Fibroblast of lung (primary cell): ENCODE data around the gene OR2Z1. TPM values are rescaled to one million over a fixed set of nuclear protein-coding genes. Genes with fewer than 3 reads are reported as not detected.

Experiments
- DNase-seq, 2 donors: peaks; one replicate each; pipeline versions ENCODE4 v3.0.0 to v3.0.0-alpha.2; 2010; ENCODE audit warnings: low read depth in 2 of 2
- H2AFZ ChIP-seq: 2 replicates; pipeline ENCODE4 v1.5.1; 2012; ENCODE audit warnings: low read length, control low read depth, inconsistent platforms
- H3K27ac ChIP-seq: 2 replicates; pipeline ENCODE4 v1.5.1; 2011; ENCODE audit warnings: low read length, control low read depth; ENCODE audit not compliant: insufficient read depth
- H3K27me3 ChIP-seq: 2 replicates; pipeline ENCODE4 v1.5.1; 2011; ENCODE audit warnings: mild to moderate bottlenecking, low read length; ENCODE audit not compliant: control insufficient read depth, insufficient read depth
- H3K36me3 ChIP-seq: 2 replicates; pipeline ENCODE4 v1.5.1; 2011; ENCODE audit warnings: low read length; ENCODE audit not compliant: control insufficient read depth, insufficient read depth
- H3K4me1 ChIP-seq: 2 replicates; pipeline ENCODE4 v1.5.1; 2011; ENCODE audit warnings: low read length; ENCODE audit not compliant: control insufficient read depth, insufficient read depth; ENCODE audit errors: extremely low read depth
- H3K4me2 ChIP-seq: 2 replicates; pipeline ENCODE4 v1.5.1; 2011; ENCODE audit warnings: low read length, control low read depth; ENCODE audit not compliant: insufficient read depth; ENCODE audit errors: extremely low read depth
- H3K4me3 ChIP-seq, 4 experiments: fragments of 200-600 bp in 1 of 4; sonication (generic) in 1 of 4; replicated peaks in 1 of 4; 2 replicates each; pipeline ENCODE4 v1.5.1; 2011 to 2016; ENCODE audit warnings: low read length in 4 of 4, low read depth in 3 of 4, mild to moderate bottlenecking in 3 of 4, control low read depth in 2 of 4, inconsistent platforms in 1 of 4, mixed read lengths in 1 of 4; ENCODE audit not compliant: insufficient read depth in 1 of 4; ENCODE audit errors: control extremely low read depth in 1 of 4
- H3K79me2 ChIP-seq: 2 replicates; pipeline ENCODE4 v1.5.1; 2012; ENCODE audit warnings: mild to moderate bottlenecking, low read length, inconsistent platforms; ENCODE audit not compliant: control insufficient read depth, insufficient read depth
- H3K9ac ChIP-seq: 2 replicates; pipeline ENCODE4 v1.5.1; 2011; ENCODE audit warnings: mild to moderate bottlenecking, low read length, control low read depth; ENCODE audit not compliant: insufficient read depth
- H3K9me3 ChIP-seq: 2 replicates; pipeline ENCODE4 v1.5.1; 2012; ENCODE audit warnings: low read depth, low read length; ENCODE audit not compliant: control insufficient read depth, insufficient read depth
- H4K20me1 ChIP-seq: 2 replicates; pipeline ENCODE4 v1.5.1; 2011; ENCODE audit warnings: low read length; ENCODE audit not compliant: control insufficient read depth, insufficient read depth; ENCODE audit errors: extremely low read depth
- CTCF ChIP-seq, 2 donors: IDR thresholded peaks in 1 of 2; conservative IDR thresholded peaks in 1 of 2; 1 replicate in 1 of 2; 2 replicates in 1 of 2; pipeline ENCODE4 v1.5.1; 2011 to 2012; ENCODE audit warnings: low read length in 2 of 2, control low read depth in 1 of 2, inconsistent platforms in 1 of 2, low read depth in 1 of 2, mild to moderate bottlenecking in 1 of 2
- EZH2 ChIP-seq: IDR thresholded peaks from 2 replicates; pipeline ENCODE4 v1.5.1; 2012; ENCODE audit warnings: low read length, control low read depth, mild to moderate bottlenecking; ENCODE audit errors: missing control alignments
- polyA plus RNA-seq, 2 donors: library from polyadenylated mRNA; depleted of rRNA in 1 of 2; stranded (reverse) in 1 of 2; unstranded in 1 of 2; fragments of >200 nt; gene quantifications; 2 replicates each; pipeline ENCODE4 v1.2.1, GENCODE V29; 2011 to 2012; ENCODE audit warnings: missing spikeins in 1 of 2
- total RNA-seq: library from RNA; depleted of rRNA; stranded (reverse); fragments of >200 nt; gene quantifications from 2 replicates; pipeline ENCODE4 v1.2.1, GENCODE V29; 2014

Gene OR2Z1
- total and polyA plus RNA-seq, 2 donors (not counting 1 experiment from before 2014, with no cell fraction given) = not detected

- Histone ChIP-seq H3K4me2 (no peak overlapping the region), H3K4me1 (no peaks in the 10 kb centered on the region), H4K20me1 (no peaks in the 10 kb centered on the region), H3K4me3 (no peak overlapping the region), H3K27ac (no peak overlapping the region), H3K9me3 (no peaks in the 10 kb centered on the region), H3K27me3 (no peaks in the 10 kb centered on the region), H2AFZ (no peak overlapping the region), H3K36me3 (no peaks in the 10 kb centered on the region), H3K9ac (no peak overlapping the region), H3K79me2 (no peaks in the 10 kb centered on the region)
- no peak for TF ChIP-seq EZH2
- TF ChIP-seq CTCF (conservative IDR thresholded peaks at IDR 0.05 in 1 of 2, IDR thresholded peaks at IDR 0.05 in 1 of 2; ENCODE audit: low read depth in 1 of 2, low read length in 2 of 2) = no peak
- no peak for DNase-seq
Measured at GRCh38 chr19:8695501-8695900, 25.9 kb upstream of the OR2Z1 start.

- Histone ChIP-seq H2AFZ (no peak overlapping the region), H4K20me1 (no peaks in the 10 kb centered on the region), H3K9me3 (no peaks in the 10 kb centered on the region), H3K9ac (no peak overlapping the region), H3K4me1 (no peaks in the 10 kb centered on the region), H3K27me3 (no peaks in the 10 kb centered on the region), H3K27ac (no peak overlapping the region), H3K4me3 (no peak overlapping the region), H3K36me3 (no peaks in the 10 kb centered on the region), H3K79me2 (no peaks in the 10 kb centered on the region), H3K4me2 (no peak overlapping the region)
- TF ChIP-seq CTCF (conservative IDR thresholded peaks at IDR 0.05 in 1 of 2, IDR thresholded peaks at IDR 0.05 in 1 of 2; ENCODE audit: low read depth in 1 of 2, low read length in 2 of 2) = no peak
- TF ChIP-seq EZH2 = no peak
- DNase-seq = no peak
Measured at GRCh38 chr19:8695911-8696310, 25.5 kb upstream of the OR2Z1 start.

- Histone ChIP-seq H3K36me3 (no peaks in the 10 kb centered on the region), H3K27me3 (no peaks in the 10 kb centered on the region), H3K4me3 (no peak overlapping the region), H3K79me2 (no peaks in the 10 kb centered on the region), H3K4me1 (no peaks in the 10 kb centered on the region), H3K4me2 (no peak overlapping the region), H2AFZ (no peak overlapping the region), H3K9me3 (no peaks in the 10 kb centered on the region), H3K9ac (no peak overlapping the region), H4K20me1 (no peaks in the 10 kb centered on the region), H3K27ac (no peak overlapping the region)
- no peak for DNase-seq
- TF ChIP-seq EZH2 (no peak), CTCF (conservative IDR thresholded peaks at IDR 0.05 in 1 of 2, IDR thresholded peaks at IDR 0.05 in 1 of 2; ENCODE audit: low read depth in 1 of 2, low read length in 2 of 2) (no peak)
Measured at GRCh38 chr19:8696993-8697392, 24.4 kb upstream of the OR2Z1 start.
